Epithelial cell of proximal tubule (primary cell): Measurements from ENCODE around the gene TMSB4X. TPM values are rescaled to one million over a fixed set of nuclear protein-coding genes. Genes with fewer than 3 reads are reported as not detected.
"Not testable (repeated sequence)": the region's sequence is repeated elsewhere in the genome, so short reads cannot be mapped to it uniquely, and the experiment has no call there.

Experiments
- DNase-seq: peaks from one replicate; pipeline ENCODE4 v3.0.0-alpha.2; 2011; ENCODE audit warnings: low read depth
- H3K4me3 ChIP-seq: 2 replicates; pipeline ENCODE4 v1.5.1; 2011; ENCODE audit warnings: low read depth, mild to moderate bottlenecking, low read length
- total RNA-seq: library from RNA; depleted of rRNA; stranded (reverse); fragments of >200 nt; gene quantifications from 2 replicates; pipeline ENCODE4 v1.2.3, GENCODE V29; 2015
- TF ChIP-seq, protein P1 (sequence below): conservative IDR thresholded peaks from 2 replicates; pipeline ENCODE4 v1.5.1; 2012; ENCODE audit warnings: low read depth, mild to moderate bottlenecking, low read length

TMSB4X gene
- total RNA-seq, 1 donor from 2014 or later: 5,862 TPM

DNA sequence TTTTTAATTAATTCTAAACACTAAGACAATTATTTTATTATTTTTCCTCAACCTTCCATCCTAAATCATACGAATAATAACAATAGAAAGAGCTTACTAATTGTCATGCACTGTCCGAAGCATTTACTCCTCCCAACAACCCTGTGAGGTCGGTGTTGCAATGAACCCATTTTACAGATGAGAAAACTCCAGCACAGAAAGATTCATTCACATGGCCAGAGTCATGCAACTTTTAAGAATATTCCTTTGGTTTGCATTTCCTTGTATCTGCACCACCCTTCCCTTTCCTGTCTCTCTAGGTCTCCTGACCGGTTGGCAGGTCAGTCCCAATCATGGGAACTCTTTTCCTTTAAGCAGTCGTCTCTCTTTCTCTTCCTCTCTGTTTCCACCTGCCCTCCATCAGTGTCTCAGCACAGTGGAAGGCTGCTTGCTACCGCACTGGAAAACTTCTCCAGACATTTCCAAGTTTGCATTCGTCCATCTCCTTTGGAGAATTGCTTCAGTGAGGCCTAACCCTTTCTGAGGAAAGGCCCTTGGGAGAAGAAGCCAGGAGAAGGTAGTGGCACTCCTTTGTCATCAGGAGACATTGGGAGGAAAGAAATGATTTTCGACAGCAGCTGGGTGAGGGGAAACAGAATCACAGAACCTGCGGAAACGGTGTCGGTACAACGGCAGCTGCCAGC lies 1.9 kb upstream of the TMSB4X start:
- no peak overlapping the region for H3K4me3 ChIP-seq
- DNase-seq: no peak
- TF ChIP-seq, protein P1, sequence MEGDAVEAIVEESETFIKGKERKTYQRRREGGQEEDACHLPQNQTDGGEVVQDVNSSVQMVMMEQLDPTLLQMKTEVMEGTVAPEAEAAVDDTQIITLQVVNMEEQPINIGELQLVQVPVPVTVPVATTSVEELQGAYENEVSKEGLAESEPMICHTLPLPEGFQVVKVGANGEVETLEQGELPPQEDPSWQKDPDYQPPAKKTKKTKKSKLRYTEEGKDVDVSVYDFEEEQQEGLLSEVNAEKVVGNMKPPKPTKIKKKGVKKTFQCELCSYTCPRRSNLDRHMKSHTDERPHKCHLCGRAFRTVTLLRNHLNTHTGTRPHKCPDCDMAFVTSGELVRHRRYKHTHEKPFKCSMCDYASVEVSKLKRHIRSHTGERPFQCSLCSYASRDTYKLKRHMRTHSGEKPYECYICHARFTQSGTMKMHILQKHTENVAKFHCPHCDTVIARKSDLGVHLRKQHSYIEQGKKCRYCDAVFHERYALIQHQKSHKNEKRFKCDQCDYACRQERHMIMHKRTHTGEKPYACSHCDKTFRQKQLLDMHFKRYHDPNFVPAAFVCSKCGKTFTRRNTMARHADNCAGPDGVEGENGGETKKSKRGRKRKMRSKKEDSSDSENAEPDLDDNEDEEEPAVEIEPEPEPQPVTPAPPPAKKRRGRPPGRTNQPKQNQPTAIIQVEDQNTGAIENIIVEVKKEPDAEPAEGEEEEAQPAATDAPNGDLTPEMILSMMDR: no peak

DNA sequence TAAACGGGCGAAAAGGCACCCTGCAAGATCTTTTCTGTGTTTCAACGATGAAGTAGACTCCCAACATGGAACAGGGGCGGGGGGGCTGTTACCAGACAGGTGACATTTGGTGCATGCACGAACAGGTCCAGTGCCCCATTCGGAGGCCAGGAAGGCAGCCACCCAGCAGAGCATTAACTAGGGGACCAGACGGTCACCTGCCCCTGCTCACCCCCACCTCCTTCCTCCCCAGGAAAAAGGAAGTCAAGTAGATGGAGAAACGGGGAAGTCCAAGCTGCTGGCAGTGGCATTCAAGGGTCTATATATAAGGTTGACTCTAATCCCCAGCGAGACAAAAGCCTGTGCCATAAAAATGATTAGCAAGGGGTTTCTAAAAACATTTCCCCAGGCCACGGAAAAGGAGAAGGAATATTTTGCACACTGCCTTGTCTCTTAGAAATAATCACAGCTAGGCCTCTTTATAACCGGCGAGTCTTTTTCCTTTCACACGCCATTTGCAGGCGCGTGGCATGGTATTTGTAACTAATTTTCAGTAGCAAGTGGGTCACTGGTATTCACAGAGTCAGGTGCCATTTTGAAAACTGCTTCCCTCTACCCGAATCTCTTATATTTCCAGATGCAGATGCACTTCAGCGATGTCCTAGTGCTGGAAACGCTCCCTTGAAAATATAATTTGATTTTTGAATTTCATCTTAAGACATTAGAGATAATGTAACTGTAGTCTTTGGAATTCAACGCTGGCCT lies 1.2 kb upstream of the TMSB4X start:
- no peak for DNase-seq
- H3K4me3 ChIP-seq: no peak overlapping the region
- TF ChIP-seq, protein P1: no peak

DNA sequence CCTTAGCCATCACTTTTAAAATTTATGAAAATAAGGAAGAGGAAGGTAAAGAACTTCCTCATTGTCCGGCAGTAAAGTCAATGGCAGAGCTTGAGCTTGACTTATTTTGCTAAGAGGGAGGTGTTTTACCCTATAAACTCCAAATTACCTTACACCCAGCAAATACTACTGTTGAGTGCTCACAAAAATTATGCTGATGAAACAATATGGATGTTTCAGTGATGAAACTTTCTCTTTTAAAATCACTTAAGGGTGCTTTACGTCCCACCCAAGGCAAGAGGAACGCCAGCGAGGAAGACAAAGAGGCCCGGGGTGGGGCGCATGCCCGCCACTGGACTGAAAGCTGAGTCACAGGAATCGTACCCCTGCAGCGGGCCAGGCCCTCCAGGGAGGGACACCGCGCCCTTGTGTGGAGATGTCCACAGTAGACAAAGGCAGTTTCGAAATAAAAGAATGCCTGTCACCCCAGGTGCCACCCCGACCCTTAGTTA lies 560 bp upstream of the TMSB4X start:
- TF ChIP-seq, protein P1: no peak
- DNase-seq: no peak

DNA sequence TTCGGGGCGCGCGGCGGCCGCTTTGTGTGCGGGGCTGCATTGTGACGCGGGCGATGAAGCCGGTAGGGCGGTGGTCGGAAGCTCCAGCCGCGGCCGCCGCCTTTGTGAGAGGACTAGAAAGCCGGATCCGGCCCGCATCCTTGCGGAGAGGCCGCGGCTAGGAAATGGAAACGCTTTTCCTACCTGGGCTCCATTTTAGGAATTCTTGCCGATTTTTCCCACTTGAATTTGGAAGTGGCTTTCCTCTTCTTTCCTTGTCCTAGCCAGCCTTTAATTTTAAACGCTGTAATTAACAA lies 708 bp downstream of the TMSB4X start:
- no peak for DNase-seq
- peak overlapping the region; percentile 93 for H3K4me3 ChIP-seq
- TF ChIP-seq, protein P1: no peak

More for the DNA sequence above, 560 bp upstream of the TMSB4X start:
- H3K4me3 ChIP-seq: peak overlapping the region; percentile 93

DNA sequence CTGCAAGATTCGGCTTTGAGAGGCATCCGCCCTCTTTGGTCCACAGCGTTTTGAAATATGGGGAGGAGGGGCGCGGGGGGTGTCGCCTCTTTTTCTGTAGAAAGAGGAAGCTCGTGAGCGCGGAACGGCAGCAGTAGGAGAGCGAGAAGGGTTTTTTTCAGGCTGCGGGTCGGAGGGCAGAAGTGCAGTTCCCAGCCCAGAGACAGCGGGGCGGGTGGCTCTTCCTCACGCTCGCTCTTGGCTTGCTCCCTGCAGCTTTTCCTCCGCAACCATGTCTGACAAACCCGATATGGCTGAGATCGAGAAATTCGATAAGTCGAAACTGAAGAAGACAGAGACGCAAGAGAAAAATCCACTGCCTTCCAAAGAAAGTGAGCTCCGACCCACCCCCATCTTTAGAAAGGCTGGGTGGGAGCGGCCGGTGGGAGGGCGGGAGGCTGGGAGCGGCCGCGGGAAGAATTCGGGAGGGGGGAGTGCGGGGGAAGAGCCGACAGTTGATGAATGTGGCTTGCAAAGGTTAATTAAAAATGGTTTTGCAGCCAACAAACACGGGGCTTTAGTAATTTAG lies 1.2 kb downstream of the TMSB4X start:
- no peak for DNase-seq
- H3K4me3 ChIP-seq: peak overlapping the region; percentile 93
- TF ChIP-seq, protein P1: no peak

DNA sequence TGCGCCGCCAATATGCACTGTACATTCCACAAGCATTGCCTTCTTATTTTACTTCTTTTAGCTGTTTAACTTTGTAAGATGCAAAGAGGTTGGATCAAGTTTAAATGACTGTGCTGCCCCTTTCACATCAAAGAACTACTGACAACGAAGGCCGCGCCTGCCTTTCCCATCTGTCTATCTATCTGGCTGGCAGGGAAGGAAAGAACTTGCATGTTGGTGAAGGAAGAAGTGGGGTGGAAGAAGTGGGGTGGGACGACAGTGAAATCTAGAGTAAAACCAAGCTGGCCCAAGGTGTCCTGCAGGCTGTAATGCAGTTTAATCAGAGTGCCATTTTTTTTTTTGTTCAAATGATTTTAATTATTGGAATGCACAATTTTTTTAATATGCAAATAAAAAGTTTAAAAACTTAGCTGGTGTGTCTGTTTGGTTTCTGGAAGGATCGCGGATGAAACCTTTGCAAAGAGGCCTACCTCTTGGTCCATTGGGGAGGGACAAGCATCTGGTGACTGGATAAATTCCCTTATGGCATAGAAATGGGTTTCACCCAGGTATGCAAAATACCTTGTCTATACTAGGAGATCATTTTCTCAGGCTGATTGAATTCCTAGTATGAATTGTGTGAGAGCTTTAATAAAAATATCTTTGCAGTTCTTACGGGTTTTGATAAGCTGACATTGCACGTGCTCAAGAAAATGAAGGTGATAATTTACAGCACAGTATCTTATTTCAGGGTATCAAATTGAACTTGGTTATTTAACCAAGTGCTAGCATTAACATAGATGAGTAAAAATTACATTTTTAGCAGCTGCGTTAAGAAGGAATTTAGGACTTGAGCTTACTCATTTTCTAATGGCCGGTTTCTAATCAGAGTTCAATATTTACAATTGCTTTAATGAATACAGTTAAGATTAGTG lies 2.2 kb downstream of the TMSB4X start:
- H3K4me3 ChIP-seq: peak overlapping the region; percentile 93
- DNase-seq: not testable (repeated sequence)
